GM12865 (cell line): ENCODE results near the gene GSTCD.

Experiments used
- DNase-seq: peaks from one replicate; pipeline ENCODE4 v3.0.0; 2010; ENCODE audit warnings: low read depth
- H3K4me3 ChIP-seq: 2 replicates; pipeline ENCODE4 v1.5.1; 2011; ENCODE audit warnings: mild to moderate bottlenecking, low read depth, low read length, control low read depth
- TF ChIP-seq, protein P1 (sequence below): IDR thresholded peaks from 2 replicates; pipeline ENCODE4 v1.5.1; 2011; ENCODE audit warnings: low read length, control low read depth, low read depth, inconsistent platforms; ENCODE audit not compliant: insufficient read depth; ENCODE audit errors: missing control alignments

Gene GSTCD

DNA sequence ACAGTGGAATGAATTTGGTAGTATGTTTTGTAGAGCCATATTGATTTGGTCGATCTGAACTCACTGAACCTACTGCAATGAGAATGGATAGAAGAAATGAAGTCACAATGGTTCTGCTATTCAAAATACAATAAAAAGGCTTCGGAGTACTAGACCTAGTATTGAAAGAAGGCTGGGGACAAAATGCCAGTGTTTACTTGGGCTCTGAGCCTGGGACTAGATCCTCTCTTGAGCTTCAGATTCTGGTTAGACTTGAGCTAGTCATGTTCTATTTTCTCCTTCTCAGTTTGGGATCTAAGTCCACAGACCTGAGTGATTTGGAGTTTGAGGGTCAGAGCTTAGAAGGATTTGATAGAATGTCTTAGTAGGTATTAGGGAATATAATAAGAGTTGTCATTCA, 10.0 kb upstream of the GSTCD start:
- no peak for DNase-seq
- no peak overlapping the region for H3K4me3 ChIP-seq
- TF ChIP-seq, protein P1, sequence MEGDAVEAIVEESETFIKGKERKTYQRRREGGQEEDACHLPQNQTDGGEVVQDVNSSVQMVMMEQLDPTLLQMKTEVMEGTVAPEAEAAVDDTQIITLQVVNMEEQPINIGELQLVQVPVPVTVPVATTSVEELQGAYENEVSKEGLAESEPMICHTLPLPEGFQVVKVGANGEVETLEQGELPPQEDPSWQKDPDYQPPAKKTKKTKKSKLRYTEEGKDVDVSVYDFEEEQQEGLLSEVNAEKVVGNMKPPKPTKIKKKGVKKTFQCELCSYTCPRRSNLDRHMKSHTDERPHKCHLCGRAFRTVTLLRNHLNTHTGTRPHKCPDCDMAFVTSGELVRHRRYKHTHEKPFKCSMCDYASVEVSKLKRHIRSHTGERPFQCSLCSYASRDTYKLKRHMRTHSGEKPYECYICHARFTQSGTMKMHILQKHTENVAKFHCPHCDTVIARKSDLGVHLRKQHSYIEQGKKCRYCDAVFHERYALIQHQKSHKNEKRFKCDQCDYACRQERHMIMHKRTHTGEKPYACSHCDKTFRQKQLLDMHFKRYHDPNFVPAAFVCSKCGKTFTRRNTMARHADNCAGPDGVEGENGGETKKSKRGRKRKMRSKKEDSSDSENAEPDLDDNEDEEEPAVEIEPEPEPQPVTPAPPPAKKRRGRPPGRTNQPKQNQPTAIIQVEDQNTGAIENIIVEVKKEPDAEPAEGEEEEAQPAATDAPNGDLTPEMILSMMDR = no peak

DNA sequence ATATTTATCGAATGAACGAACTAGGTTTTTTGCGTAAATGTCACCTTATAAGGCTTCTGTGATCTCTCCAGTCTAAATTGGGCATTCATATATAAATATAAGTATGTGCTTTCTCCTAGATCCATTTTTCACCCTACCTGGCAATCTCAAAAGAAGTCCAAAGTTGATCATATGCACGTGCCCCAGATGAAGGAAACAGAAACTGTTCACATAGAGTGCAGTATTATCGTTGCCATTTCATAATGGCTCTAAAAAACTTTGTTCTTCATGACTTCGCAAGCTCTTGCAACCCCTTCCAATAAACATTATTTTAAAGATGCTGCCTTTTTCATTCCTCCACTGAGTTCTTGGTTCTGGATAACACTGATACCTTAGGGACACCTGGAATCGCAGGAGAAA, 803 bp upstream of the GSTCD start:
- H3K4me3 ChIP-seq = peak overlapping the region; percentile 77
- DNase-seq = no peak
- TF ChIP-seq, protein P1 = no peak

DNA sequence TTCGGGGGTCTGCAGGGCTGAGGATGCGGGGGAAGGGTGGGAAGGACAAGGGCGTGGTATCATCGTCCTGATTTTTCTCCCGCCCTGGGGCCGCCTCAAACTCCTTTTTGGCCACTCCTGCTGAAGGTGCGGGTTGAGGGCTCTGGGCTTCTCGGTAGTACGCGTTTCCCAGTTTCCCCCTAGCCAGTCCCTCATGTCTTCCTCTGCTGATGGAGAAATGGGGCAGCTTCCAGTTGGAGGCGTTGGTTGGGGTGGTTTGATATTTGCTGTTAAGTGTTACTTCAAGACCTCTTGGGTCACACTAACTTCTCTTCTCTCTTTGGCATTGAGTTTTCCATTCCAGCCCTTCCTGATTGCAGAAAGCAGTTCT, 482 bp downstream of the GSTCD start:
- peak; percentile 40 for DNase-seq
- TF ChIP-seq, protein P1 = no peak
- H3K4me3 ChIP-seq = peak overlapping the region; percentile 77

DNA sequence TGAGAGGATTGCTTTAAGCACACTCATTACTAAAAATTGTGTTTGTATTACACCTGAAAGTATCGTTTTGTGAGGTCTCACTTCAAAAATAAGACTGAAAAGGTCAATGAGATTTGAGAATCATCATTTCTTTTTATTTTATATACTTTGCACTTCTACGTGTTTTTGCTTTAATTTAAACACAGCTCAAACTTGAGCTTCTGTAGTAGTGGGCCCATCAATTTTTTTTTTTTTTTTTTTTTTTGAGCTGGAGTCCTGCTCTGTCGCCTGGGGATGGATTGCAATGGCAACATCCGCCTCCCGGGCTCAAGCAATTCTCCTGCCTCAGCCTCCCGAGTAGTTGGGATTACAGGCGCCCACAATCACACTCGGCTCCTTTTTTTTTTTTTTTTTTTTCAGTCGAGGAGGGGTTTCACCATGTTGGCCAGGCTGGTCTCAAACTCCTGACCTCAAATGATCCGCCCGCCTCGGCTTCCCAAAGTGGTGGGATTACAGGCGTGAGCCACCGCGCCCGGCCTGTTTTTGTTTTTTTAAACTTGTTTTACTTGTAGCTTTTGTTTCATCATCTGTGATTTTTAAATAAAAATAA, 1.5 kb downstream of the GSTCD start:
- DNase-seq = no peak
- H3K4me3 ChIP-seq = peak overlapping the region; percentile 77
- TF ChIP-seq, protein P1 = no peak

DNA sequence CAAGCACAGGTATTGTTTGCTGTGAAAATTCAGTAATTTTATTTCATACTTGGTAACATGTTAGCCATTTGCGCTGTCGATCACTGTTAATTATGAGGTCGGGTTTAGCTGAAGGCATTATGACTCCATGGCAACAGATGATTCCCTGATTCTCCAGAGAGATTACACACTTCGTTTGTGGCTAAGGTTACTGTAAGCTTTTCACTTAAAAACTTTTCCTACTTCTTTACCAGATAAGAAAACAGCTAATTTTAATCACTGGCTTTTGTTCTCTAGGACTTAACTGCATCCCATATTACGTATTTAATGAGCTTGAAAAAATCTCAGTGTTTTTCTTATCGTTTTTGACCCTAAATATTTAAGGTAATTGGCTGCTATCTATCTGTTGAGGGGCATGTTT, 2.1 kb downstream of the GSTCD start:
- TF ChIP-seq, protein P1 = no peak
- no peak overlapping the region for H3K4me3 ChIP-seq
- no peak for DNase-seq

DNA sequence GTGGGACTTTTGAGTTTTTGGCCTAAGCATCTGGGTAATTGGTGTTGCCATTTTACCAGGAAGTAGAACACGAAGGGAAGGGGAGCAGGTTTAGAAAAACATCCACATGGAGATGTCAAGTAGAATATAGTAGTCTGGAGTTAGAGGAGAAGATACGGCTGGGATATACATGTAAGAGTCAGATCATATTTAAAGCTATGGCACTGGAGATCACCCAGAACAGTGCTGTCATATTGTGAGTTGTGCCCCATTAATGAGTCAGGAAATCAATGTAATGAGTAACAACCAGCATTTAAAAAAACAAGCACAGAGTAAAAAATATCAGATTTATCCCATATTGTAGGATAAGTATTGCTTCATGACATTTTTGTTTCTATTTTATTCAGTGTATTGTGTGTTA, 4.2 kb downstream of the GSTCD start:
- TF ChIP-seq, protein P1 = no peak
- DNase-seq = no peak
- H3K4me3 ChIP-seq = no peak overlapping the region

DNA sequence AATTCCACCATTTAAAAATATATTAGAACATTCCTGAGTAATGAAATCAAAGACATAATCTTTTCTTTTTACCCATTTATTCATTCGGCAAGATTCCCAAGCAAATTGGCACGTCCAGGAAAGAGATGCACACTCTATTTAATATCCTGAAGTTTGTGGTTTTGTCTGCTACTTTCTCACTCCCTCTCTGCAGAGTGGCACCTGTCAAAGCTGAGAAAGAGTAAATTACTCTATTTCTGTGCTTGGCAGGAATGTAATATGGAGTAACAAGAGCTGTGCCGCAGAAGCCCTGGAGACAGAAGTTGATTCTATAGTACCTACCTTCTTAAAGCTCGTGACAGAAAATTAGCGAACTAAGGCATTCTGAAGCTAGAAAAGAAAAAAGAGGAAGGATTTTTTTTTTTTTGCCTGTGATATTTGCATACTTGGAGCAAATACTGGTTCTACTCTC, 5.5 kb downstream of the GSTCD start:
- TF ChIP-seq, protein P1 = no peak
- peak overlapping the region; percentile 43 for H3K4me3 ChIP-seq
- peak; percentile 34 for DNase-seq
